Measurements from ENCODE around the gene SCUBE1.

- no peak for TF ChIP-seq CTCF (IDR thresholded peaks at IDR 0.05)
- no peak for TF ChIP-seq POLR2A (IDR thresholded peaks at IDR 0.05)
Observed at GRCh38 chr22:43270949-43271348, 72.2 kb downstream of the SCUBE1 start.
